CD4-positive, alpha-beta T cell treated with Interleukin-21 for 1 hour (primary cell): ENCODE measurements around the gene INHBE.
"Not testable (repeated sequence)": the region's sequence is repeated elsewhere in the genome, so short reads cannot be mapped to it uniquely, and the experiment has no call there.

ENCODE experiments used
- DNase-seq: peaks from one replicate; pipeline ENCODE4 v3.0.0-alpha.2; 2020

Gene INHBE

GRCh38 chr12:57476993-57477709, 22.0 kb downstream of the INHBE start:
- peak; percentile 39 for DNase-seq

- DNase-seq, result peak; percentile 79
These were observed 22.9 kb downstream of the INHBE start for GRCh38 chr12:57477710-57478681.

GRCh38 chr12:57479043-57479375, 23.9 kb downstream of the INHBE start:
- no peak for DNase-seq

- peak; percentile 87 for DNase-seq
These were observed 24.4 kb downstream of the INHBE start, which contains the start of gene ARHGAP9 for GRCh38 chr12:57479376-57480115. TSS of gene ARHGAP9 (minus strand) at chr12:57479866. CDS start at chr12:57479406, 460 bp downstream.

- DNase-seq, result no peak
These were observed 26.6 kb downstream of the INHBE start for GRCh38 chr12:57481671-57482070.

GRCh38 chr12:57483466-57483865, 28.4 kb downstream of the INHBE start:
- no peak for DNase-seq

- DNase-seq, result no peak
These were observed 30.6 kb downstream of the INHBE start for GRCh38 chr12:57485695-57486094.

- DNase-seq, result no peak
These were observed 32.0 kb downstream of the INHBE start for GRCh38 chr12:57487055-57487596.

GRCh38 chr12:57487597-57488401, 32.7 kb downstream of the INHBE start, which contains the start of gene MARS1:
TSS of gene MARS1 (plus strand) at chr12:57488068. CDS start at chr12:57488091, 23 bp downstream.
- peak; percentile 96 for DNase-seq

GRCh38 chr12:57488402-57489156, 33.5 kb downstream of the INHBE start:
- DNase-seq, result no peak

- DNase-seq, result no peak
These were observed 34.1 kb downstream of the INHBE start for GRCh38 chr12:57489157-57489641.

- no peak for DNase-seq
These were observed 35.0 kb downstream of the INHBE start for GRCh38 chr12:57490126-57490525.

GRCh38 chr12:57491393-57492280, 36.5 kb downstream of the INHBE start:
- DNase-seq, result no peak

GRCh38 chr12:57495051-57495701, 40.1 kb downstream of the INHBE start:
- not testable (repeated sequence) for DNase-seq

- no peak for DNase-seq
These were observed 41.7 kb downstream of the INHBE start for GRCh38 chr12:57496822-57497221.

- DNase-seq, result no peak
These were observed 42.4 kb downstream of the INHBE start for GRCh38 chr12:57497223-57498131.

- DNase-seq, result no peak
These were observed 43.0 kb downstream of the INHBE start for GRCh38 chr12:57498132-57498502.

GRCh38 chr12:57498571-57498970, 43.5 kb downstream of the INHBE start:
- DNase-seq, result no peak
